ENCODE measurements around the gene MLLT3.

The MLLT3 gene

GRCh38 chr9:20319641-20320337 is 302.5 kb downstream of the MLLT3 start:
- DNase-seq (ENCODE audit: insufficient read length, low spot score) (peak; percentile 16), FAIRE-seq (peak; percentile 84)
- no peak for TF ChIP-seq POLR2A (IDR thresholded peaks at IDR 0.05; ENCODE audit: low read depth, low read length)

DNA sequence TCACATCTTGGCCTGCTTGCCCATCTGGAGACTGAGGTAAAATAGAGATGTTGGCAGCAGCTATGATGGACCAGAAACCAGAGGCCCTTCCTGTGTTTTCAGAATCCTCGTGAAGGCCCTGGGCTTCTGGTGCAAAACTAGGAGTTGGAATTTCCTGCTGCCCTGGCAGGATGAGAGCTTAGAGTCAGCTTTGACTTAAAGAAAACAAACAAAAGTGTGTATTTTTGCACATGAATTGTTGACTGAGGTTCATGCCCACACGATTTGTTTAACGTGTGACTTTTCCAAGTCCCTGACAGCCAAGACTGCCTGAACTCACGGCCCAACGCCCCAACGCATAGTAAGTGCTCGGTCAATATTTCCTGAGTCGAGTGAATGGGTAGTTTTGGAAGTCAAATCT is 303.1 kb downstream of the MLLT3 start:
- no peak for TF ChIP-seq POLR2A (IDR thresholded peaks at IDR 0.05; ENCODE audit: low read depth, low read length)
- no peak for FAIRE-seq
- no peak for DNase-seq (ENCODE audit: insufficient read length, low spot score)

GRCh38 chr9:20317701-20318100 is 304.6 kb downstream of the MLLT3 start:
- FAIRE-seq (no peak), DNase-seq (ENCODE audit: insufficient read length, low spot score) (no peak)
- TF ChIP-seq POLR2A (IDR thresholded peaks at IDR 0.05; ENCODE audit: low read depth, low read length), result no peak

GRCh38 chr9:20316372-20316771 is 305.9 kb downstream of the MLLT3 start:
- no peak for DNase-seq (ENCODE audit: insufficient read length, low spot score)
- no peak for TF ChIP-seq POLR2A (IDR thresholded peaks at IDR 0.05; ENCODE audit: low read depth, low read length)
- no peak for FAIRE-seq

DNA sequence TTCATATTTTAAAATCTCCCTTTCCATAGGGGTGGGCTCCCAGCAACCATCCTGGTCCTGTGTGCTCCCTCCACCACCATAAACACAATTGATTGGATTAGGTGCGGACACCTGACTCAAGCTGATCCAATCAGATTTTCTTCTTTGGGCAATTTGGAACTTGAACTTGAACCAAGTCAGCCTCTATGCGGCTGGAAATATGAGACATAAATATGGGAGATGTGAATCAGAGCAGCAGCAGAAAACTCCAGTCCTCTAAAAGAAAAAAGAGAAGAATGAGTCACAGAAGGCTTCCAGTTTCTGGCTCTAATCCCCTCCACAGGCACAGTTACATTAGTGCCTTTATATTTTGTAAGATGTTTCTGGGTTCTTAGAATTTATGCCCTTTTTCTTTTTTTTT is 306.6 kb downstream of the MLLT3 start:
- FAIRE-seq (peak; percentile 90), DNase-seq (ENCODE audit: insufficient read length, low spot score) (peak; percentile 65)
- TF ChIP-seq POLR2A (IDR thresholded peaks at IDR 0.05; ENCODE audit: low read depth, low read length), result no peak

DNA sequence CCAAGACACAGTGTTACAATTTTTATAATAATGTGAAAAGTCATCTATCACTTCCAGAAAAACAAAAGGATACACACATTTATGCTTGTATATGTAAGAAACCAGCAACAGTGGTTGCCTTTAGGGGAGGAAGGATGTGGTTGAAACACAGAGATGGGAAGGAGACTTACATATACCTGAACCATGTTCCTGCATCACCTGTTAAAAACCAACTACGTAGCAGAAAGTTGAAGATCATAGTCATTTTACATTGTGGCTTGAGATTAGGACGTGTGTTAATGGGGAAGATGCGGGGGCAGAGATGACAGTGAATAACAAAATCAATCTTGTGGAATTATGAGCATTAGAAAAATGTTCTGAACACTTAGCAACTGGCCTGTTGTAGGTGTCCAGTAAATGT is 307.3 kb downstream of the MLLT3 start:
- FAIRE-seq (peak; percentile 57), DNase-seq (ENCODE audit: insufficient read length, low spot score) (no peak)
- TF ChIP-seq POLR2A (IDR thresholded peaks at IDR 0.05; ENCODE audit: low read depth, low read length), result no peak

GRCh38 chr9:20313415-20313814 is 308.9 kb downstream of the MLLT3 start:
- FAIRE-seq (no peak), DNase-seq (ENCODE audit: insufficient read length, low spot score) (no peak)
- no peak for TF ChIP-seq POLR2A (IDR thresholded peaks at IDR 0.05; ENCODE audit: low read depth, low read length)

DNA sequence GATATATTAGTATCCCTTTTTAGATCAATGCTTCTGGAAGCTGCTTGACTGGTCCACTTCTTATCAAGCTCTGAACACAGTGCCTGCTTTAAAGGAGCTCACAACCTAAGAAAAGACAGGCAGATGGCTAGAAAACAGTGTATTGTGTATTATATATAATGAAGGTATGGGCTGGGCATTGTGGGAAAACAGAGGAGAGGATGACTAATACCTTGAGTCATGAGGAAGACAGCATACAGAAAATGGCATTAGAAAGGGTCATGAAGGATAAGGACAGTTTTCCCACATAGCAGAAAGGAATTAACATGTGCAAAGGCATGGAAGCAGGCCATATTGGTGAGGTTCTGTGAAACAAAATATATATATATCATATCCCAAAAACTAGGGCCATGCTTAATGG is 309.6 kb downstream of the MLLT3 start:
- no peak for TF ChIP-seq POLR2A (IDR thresholded peaks at IDR 0.05; ENCODE audit: low read depth, low read length)
- FAIRE-seq (peak; percentile 83), DNase-seq (ENCODE audit: insufficient read length, low spot score) (peak; percentile 22)

DNA sequence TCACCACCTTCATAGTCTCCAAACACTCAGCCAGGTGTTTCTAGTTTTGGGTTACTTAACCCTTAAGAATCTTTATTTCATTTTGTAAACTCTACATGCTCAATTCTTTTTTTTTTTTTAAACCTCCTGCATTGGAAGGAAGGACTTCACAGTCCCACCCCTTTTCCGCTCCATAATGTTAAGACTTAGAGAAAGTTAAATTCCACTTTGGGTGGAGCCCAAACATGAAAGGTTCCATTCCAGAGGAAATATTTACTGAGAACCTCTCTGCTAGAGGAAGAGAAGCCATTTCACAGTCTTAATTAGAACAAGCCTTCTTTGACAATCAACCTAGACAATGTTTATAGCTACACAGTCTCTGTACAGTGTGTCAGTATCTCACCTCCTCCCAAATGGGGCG is 312.3 kb downstream of the MLLT3 start:
- FAIRE-seq (no peak), DNase-seq (ENCODE audit: insufficient read length, low spot score) (no peak)
- TF ChIP-seq POLR2A (IDR thresholded peaks at IDR 0.05; ENCODE audit: low read depth, low read length), result no peak

- no peak for TF ChIP-seq POLR2A (IDR thresholded peaks at IDR 0.05; ENCODE audit: low read depth, low read length)
- FAIRE-seq, result no peak
Observed at GRCh38 chr9:20309124-20309523, 313.2 kb downstream of the MLLT3 start.

DNA sequence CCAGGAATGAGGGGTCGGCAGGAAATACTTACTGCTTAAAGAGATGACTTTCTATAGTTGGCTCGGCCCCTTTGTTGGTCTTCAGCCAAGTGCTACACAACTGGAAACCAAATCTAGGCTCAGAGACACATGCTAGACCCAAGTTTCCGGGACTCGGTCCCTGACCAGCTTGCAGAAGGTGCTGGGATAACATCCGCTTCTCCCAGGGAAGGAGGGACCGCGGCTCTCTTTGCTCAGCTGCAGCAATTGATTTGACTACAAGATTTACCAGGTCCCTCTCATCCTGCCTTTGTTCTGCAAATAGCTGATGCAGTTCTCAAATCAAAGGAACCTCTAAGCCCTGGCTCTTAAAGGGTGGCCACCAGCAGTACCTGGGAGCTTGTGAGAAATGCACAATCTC is 314.7 kb downstream of the MLLT3 start:
- TF ChIP-seq POLR2A (IDR thresholded peaks at IDR 0.05; ENCODE audit: low read depth, low read length), result no peak

More at GRCh38 chr9:20309124-20309523, 313.2 kb downstream of the MLLT3 start:
- DNase-seq (ENCODE audit: insufficient read length, low spot score), result no peak

DNA sequence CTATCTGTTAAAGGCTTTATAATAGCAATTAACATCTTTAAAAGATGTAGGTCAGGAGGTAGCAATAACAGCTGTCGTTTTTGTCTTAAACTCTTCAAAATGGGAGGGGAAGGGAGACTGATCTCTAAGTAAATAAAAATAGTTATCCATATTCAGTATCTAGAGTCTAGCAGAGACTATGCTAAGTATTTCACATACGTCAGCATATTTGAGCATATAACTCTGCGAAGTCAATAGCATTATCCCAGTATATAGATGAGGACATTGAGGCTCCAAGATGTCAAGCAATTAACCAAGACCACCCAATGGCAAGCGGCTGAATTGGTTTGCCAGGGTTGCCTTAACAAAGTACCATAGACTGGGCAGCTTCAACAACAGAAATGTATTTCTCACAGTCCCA is 316.8 kb downstream of the MLLT3 start:
- DNase-seq (ENCODE audit: insufficient read length, low spot score) (no peak), FAIRE-seq (no peak)
- no peak for TF ChIP-seq POLR2A (IDR thresholded peaks at IDR 0.05; ENCODE audit: low read depth, low read length)

More for the DNA sequence above, 314.7 kb downstream of the MLLT3 start:
- FAIRE-seq (no peak), DNase-seq (ENCODE audit: insufficient read length, low spot score) (no peak)

DNA sequence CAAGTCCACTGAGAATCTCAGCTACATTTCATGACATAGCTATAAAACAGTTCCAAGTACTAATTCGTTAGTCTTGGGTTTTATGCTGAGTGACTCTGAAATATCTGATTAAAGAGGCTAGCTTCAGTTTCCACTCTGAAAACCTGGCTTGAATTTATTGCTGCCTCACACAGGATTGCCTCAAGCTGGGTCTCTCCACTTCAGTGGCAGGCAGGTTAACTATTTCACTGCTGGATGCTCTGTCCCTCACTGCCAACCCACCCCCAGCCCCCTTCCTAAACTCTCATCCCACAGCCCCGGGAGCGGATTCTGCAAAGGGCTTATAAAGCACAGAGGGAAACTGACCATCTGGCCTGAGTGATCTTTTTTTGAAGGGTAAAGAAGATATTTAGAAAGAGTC is 318.3 kb downstream of the MLLT3 start:
- TF ChIP-seq POLR2A (IDR thresholded peaks at IDR 0.05; ENCODE audit: low read depth, low read length), result no peak
- FAIRE-seq (no peak), DNase-seq (ENCODE audit: insufficient read length, low spot score) (no peak)

GRCh38 chr9:20303066-20303465 is 319.2 kb downstream of the MLLT3 start:
- TF ChIP-seq POLR2A (IDR thresholded peaks at IDR 0.05; ENCODE audit: low read depth, low read length), result no peak
- no peak for FAIRE-seq

DNA sequence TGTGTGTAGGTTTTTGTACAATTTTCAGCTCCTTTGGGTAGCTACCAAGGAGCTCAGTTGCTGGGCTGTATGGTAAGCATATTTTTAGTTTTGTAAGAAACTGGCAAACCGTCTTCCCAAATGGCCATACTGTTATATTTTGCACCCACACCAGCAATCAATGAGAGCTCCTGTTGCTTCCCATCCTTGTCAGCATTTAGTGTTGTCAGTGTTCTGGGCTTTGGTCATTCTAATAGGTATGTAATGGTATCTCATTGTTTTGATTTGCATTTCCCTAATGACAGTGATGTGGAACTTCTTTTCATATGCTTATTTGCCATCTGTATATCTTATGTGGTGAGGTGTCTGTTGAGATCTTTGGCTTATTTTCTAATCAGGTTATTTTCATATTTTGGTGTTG is 320.1 kb downstream of the MLLT3 start:
- no peak for FAIRE-seq
- no peak for DNase-seq (ENCODE audit: insufficient read length, low spot score)
- TF ChIP-seq POLR2A (IDR thresholded peaks at IDR 0.05; ENCODE audit: low read depth, low read length), result no peak

More at GRCh38 chr9:20303066-20303465, 319.2 kb downstream of the MLLT3 start:
- DNase-seq (ENCODE audit: insufficient read length, low spot score), result no peak

Data from H54 (cell line).